ENCODE measurements around the gene RASD2. TPM values are rescaled to one million over a fixed set of nuclear protein-coding genes. Genes with fewer than 3 reads are reported as not detected.

The RASD2 gene
- total RNA-seq, 2 experiments from 2014 or later = 0.19 TPM; not detected in 1

DNA sequence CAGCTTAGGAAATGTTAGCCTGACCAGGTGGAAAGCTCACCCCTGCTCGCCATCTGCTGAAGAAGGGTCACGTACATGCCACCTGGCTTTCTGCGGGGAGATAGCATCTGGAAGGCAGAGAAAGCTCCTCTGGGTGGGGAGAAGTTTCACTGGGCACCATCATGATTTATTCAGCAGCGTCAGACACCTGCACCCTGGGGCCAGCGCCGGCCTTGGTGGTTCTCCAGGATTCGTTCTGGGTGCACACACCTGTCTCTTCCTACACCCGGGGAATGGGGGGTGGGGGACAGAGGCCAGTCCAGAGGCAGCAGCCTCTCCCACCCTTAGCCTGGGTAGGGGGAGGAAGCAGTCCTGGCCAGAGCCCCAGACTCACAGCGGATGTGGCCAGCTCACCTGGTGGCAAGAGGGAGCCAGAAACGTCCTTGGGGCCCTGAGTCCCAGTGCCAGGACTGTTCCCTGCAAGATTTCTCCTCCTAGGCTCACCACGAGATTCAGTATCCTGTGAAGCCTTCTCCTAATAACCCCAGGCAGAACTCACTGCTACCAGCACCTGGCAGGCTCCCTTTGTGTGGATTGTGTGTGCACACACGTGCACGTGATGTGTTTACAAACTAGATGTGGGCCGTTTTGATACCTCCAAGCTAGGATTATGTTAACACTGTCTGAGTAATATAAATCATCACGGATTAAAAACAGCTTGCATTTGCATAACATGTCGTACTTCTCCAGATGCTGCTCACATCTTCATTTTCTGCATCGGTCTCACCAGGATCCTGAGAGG is 17.3 kb upstream of the RASD2 start:
- CTCF ChIA-PET (ENCODE audit: unreplicated experiment) = no interaction called here
- BruUV-seq (replicated peaks) = no TSS peak

DNA sequence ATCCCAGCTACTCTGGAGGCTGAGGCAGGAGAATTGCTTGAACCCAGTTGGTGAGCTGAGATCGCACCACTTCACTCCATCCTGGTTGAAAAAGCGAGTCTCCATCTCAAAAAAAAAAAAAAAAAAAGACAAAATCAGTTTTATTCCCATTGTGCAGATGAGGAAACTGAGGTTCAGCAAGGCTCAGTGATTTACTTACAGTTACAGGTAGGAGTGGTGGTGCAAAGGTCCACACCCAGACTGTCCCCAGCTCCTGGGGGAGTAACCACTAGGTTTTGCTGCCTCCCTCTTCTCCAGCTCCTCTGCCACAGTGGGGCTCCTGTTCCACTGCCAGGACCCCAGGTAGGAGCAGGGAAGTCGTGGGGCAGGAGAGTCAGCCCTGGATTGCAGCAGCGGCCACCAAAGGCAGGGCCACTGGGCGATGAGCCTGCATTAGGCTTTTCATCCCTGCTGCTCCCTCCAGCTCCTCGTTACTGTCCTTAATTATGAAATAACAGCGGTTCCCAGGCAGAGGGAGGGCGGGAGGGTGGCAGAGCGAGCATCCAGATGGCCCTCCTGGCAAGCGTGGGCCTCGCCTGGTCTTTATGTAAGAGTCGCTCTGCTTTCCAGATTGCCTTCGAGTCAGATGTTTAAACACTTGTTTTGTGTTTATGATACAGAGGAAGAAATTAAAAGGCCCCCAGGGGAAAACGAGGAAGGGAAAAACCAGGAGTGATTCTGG is 15.5 kb upstream of the RASD2 start:
- no TSS peak for BruUV-seq (replicated peaks)
- no peaks in the 10 kb centered on the region for H3K4me1 ChIP-seq (ENCODE audit: insufficient read depth, low read length, poor library complexity, severe bottlenecking)
- no peak overlapping the region for H3K4me3 ChIP-seq (ENCODE audit: low read depth, low read length, poor library complexity, severe bottlenecking)
- no peaks in the 10 kb centered on the region for H3K79me2 ChIP-seq (ENCODE audit: insufficient read depth, low read depth, low read length)
- DNase-seq (ENCODE audit: low spot score) = no peak
- intact Hi-C loops (cut with micrococcal nuclease; ENCODE audit: unreplicated experiment) = no loop called here
- CTCF ChIA-PET (ENCODE audit: unreplicated experiment) = interaction anchor here (1.0 kb wide), 1 partner anchor 9 kb away, joined by 5 read pairs; no protein-coding TSS in a partner anchor
- TF ChIP-seq CTCF (conservative IDR thresholded peaks at IDR 0.05; ENCODE audit: low read length) = no peak
- no peak for TF ChIP-seq EZH2phosphoT487 (IDR thresholded peaks at IDR 0.05; ENCODE audit: borderline replicate concordance, low read depth, low read length)
- no peak overlapping the region for H3K27ac ChIP-seq (ENCODE audit: low read depth, low read length, poor library complexity, severe bottlenecking)
- H3K9me3 ChIP-seq (ENCODE audit: low read length) = no peaks in the 10 kb centered on the region
- no peak overlapping the region for H3K4me2 ChIP-seq (ENCODE audit: low read length)
- no peak overlapping the region for H2AFZ ChIP-seq (ENCODE audit: low read length)
- no peaks in the 10 kb centered on the region for H3K9me2 ChIP-seq (ENCODE audit: insufficient read depth, low read length)
- H3K36me3 ChIP-seq (ENCODE audit: insufficient read depth, low read length) = no peaks in the 10 kb centered on the region
- POLR2A ChIA-PET = no interaction called here
- no peaks in the 10 kb centered on the region for H4K20me1 ChIP-seq (ENCODE audit: insufficient read depth, low read length)

More for the DNA sequence above, 17.3 kb upstream of the RASD2 start:
- Histone ChIP-seq H3K9me2 (ENCODE audit: insufficient read depth, low read length) (no peaks in the 10 kb centered on the region), H3K9me3 (ENCODE audit: low read length) (no peaks in the 10 kb centered on the region), H3K36me3 (ENCODE audit: insufficient read depth, low read length) (no peaks in the 10 kb centered on the region), H3K79me2 (ENCODE audit: insufficient read depth, low read depth, low read length) (no peaks in the 10 kb centered on the region), H3K27ac (ENCODE audit: low read depth, low read length, poor library complexity, severe bottlenecking) (no peak overlapping the region), H2AFZ (ENCODE audit: low read length) (no peak overlapping the region), H3K4me2 (ENCODE audit: low read length) (no peak overlapping the region), H3K4me3 (ENCODE audit: low read depth, low read length, poor library complexity, severe bottlenecking) (no peak overlapping the region), H3K4me1 (ENCODE audit: insufficient read depth, low read length, poor library complexity, severe bottlenecking) (no peaks in the 10 kb centered on the region), H4K20me1 (ENCODE audit: insufficient read depth, low read length) (no peaks in the 10 kb centered on the region)
- POLR2A ChIA-PET = no interaction called here
- no peak for DNase-seq (ENCODE audit: low spot score)
- no peak for TF ChIP-seq CTCF (conservative IDR thresholded peaks at IDR 0.05; ENCODE audit: low read length)
- TF ChIP-seq EZH2phosphoT487 (IDR thresholded peaks at IDR 0.05; ENCODE audit: borderline replicate concordance, low read depth, low read length) = no peak
- intact Hi-C loops (cut with micrococcal nuclease; ENCODE audit: unreplicated experiment) = no loop called here

Data from OCI-LY7 (cell line).